RWPE2 (cell line): ENCODE measurements around the gene ARHGEF7.

Experiments used
- ATAC-seq: fragments of 200-7000 bp; cut with Tn5 transposase; 3 replicates; pipeline ENCODE4 v1.9.1; 2021; ENCODE audit warnings: low read depth
- DNase-seq: peaks from one replicate; pipeline ENCODE4 v3.0.0-alpha.2; 2020; ENCODE audit warnings: low spot score
- H3K27ac ChIP-seq: fragments of 450-650 bp; 2 replicates; pipeline ENCODE4 v1.5.1; 2017; ENCODE audit warnings: mild to moderate bottlenecking; ENCODE audit not compliant: poor library complexity, severe bottlenecking
- H3K27me3 ChIP-seq: fragments of 250-450 bp; sonication (Bioruptor Pico); 2 replicates; pipeline ENCODE4 v1.5.1; 2021; ENCODE audit warnings: mild to moderate bottlenecking, moderate library complexity; ENCODE audit not compliant: insufficient read depth, poor library complexity, severe bottlenecking
- H3K36me3 ChIP-seq: fragments of 250-450 bp; sonication (Bioruptor Pico); 2 replicates; pipeline ENCODE4 v1.5.1; 2020; ENCODE audit warnings: low read depth, mild to moderate bottlenecking, moderate library complexity
- H3K4me1 ChIP-seq: fragments of 250-450 bp; sonication (Bioruptor Pico); 2 replicates; pipeline ENCODE4 v1.5.1; 2021; ENCODE audit warnings: mild to moderate bottlenecking, moderate library complexity; ENCODE audit not compliant: insufficient read depth, poor library complexity, severe bottlenecking
- H3K4me3 ChIP-seq: fragments of 250-450 bp; sonication (Bioruptor Pico); 2 replicates; pipeline ENCODE4 v1.5.1; 2021; ENCODE audit warnings: mild to moderate bottlenecking, moderate library complexity; ENCODE audit not compliant: severe bottlenecking
- H3K9me3 ChIP-seq: fragments of 250-450 bp; sonication (Bioruptor Pico); 2 replicates; pipeline ENCODE4 v1.5.1; 2021; ENCODE audit warnings: mild to moderate bottlenecking, moderate library complexity; ENCODE audit not compliant: severe bottlenecking
- TF ChIP-seq, protein P1 (sequence below): fragments of 450-650 bp; IDR thresholded peaks from one replicate; pipeline ENCODE4 v1.5.1; 2017; ENCODE audit warnings: mild to moderate bottlenecking, moderate library complexity; ENCODE audit not compliant: poor library complexity, severe bottlenecking

ARHGEF7 gene

DNA sequence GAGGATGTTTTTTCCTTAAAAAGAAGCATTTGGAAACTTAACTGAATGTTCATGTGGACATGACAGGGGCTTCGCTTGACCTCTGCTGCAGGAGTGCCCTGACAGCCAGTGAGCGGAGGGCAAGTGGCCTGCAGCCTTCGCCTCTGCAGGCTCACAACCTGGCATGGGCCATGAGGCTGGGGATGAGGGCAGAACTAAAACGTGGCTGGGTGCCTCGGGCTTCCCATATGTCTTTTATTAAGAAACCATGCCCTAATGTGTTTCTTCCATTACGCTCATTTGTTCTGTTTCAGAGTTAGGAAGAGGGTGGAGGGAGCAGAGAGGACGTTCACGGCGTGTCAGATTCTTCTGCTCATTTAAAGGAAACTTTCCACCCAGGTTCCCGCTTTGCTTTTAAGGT is 2.9 kb downstream of the ARHGEF7 start:
- H3K4me1 ChIP-seq = no peaks in the 10 kb centered on the region
- DNase-seq = no peak
- TF ChIP-seq, protein P1, sequence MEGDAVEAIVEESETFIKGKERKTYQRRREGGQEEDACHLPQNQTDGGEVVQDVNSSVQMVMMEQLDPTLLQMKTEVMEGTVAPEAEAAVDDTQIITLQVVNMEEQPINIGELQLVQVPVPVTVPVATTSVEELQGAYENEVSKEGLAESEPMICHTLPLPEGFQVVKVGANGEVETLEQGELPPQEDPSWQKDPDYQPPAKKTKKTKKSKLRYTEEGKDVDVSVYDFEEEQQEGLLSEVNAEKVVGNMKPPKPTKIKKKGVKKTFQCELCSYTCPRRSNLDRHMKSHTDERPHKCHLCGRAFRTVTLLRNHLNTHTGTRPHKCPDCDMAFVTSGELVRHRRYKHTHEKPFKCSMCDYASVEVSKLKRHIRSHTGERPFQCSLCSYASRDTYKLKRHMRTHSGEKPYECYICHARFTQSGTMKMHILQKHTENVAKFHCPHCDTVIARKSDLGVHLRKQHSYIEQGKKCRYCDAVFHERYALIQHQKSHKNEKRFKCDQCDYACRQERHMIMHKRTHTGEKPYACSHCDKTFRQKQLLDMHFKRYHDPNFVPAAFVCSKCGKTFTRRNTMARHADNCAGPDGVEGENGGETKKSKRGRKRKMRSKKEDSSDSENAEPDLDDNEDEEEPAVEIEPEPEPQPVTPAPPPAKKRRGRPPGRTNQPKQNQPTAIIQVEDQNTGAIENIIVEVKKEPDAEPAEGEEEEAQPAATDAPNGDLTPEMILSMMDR = no peak
- no peak overlapping the region for H3K4me3 ChIP-seq
- no peaks in the 10 kb centered on the region for H3K9me3 ChIP-seq
- no peak overlapping the region for H3K27ac ChIP-seq
- peaks cover 82% of the 10 kb centered on the region for H3K27me3 ChIP-seq
- H3K36me3 ChIP-seq = no peaks in the 10 kb centered on the region
- no peak for ATAC-seq

- DNase-seq = no peak
- peaks cover 74% of the 10 kb centered on the region for H3K27me3 ChIP-seq
- ATAC-seq = no peak
- TF ChIP-seq, protein P1 = no peak
- H3K4me3 ChIP-seq = no peak overlapping the region
- H3K9me3 ChIP-seq = no peaks in the 10 kb centered on the region
- no peak overlapping the region for H3K27ac ChIP-seq
- H3K36me3 ChIP-seq = no peaks in the 10 kb centered on the region
- H3K4me1 ChIP-seq = no peaks in the 10 kb centered on the region
These were observed 3.9 kb downstream of the ARHGEF7 start for GRCh38 chr13:111118898-111119607.

GRCh38 chr13:111119966-111120365 is 4.9 kb downstream of the ARHGEF7 start:
- TF ChIP-seq, protein P1 = no peak
- Histone ChIP-seq H3K4me1 (no peaks in the 10 kb centered on the region), H3K4me3 (no peak overlapping the region), H3K27ac (no peak overlapping the region), H3K27me3 (peaks cover 66% of the 10 kb centered on the region), H3K9me3 (no peaks in the 10 kb centered on the region), H3K36me3 (no peaks in the 10 kb centered on the region)
- no peak for ATAC-seq
- no peak for DNase-seq

DNA sequence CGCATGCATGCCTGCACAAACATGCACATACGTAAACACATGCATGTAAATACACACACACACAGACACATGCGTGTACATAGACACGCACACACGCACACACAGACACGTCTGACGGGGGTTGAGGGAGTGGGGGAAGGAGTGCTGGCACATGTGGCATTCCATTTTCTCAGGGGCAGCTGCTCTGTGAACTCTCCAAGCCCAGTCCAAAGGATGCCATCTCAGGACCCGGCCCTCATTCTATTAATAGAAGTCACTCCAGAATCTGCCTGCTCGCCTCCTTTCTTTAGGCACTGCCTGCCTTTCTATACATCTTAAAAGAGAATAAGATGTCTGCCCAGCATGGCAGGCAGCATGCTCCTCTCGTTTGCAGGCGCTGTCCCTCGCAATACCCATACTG is 5.3 kb downstream of the ARHGEF7 start:
- Histone ChIP-seq H3K9me3 (no peaks in the 10 kb centered on the region), H3K27me3 (peaks cover 66% of the 10 kb centered on the region), H3K27ac (no peak overlapping the region), H3K4me1 (no peaks in the 10 kb centered on the region), H3K4me3 (no peak overlapping the region), H3K36me3 (no peaks in the 10 kb centered on the region)
- ATAC-seq (no peak), DNase-seq (no peak)
- TF ChIP-seq, protein P1 = no peak

GRCh38 chr13:111120913-111121312 is 5.8 kb downstream of the ARHGEF7 start:
- TF ChIP-seq, protein P1 = no peak
- H3K27ac ChIP-seq = no peak overlapping the region
- H3K9me3 ChIP-seq = no peaks in the 10 kb centered on the region
- DNase-seq (no peak), ATAC-seq (no peak)
- H3K36me3 ChIP-seq = no peaks in the 10 kb centered on the region
- H3K4me3 ChIP-seq = no peak overlapping the region
- no peaks in the 10 kb centered on the region for H3K4me1 ChIP-seq
- H3K27me3 ChIP-seq = peaks cover 65% of the 10 kb centered on the region
